HG03354 (cell line): ENCODE measurements around the gene NBEAL2.
"Not testable (repeated sequence)": the region's sequence is repeated elsewhere in the genome, so short reads cannot be mapped to it uniquely, and the experiment has no call there.

ENCODE experiments used
- ATAC-seq: cut with Tn5 transposase; IDR thresholded peaks from one replicate; pipeline ENCODE4 v1.9.1; 2021; ENCODE audit warnings: mild to moderate bottlenecking; ENCODE audit not compliant: unreplicated experiment, poor library complexity, severe bottlenecking

Gene NBEAL2

GRCh38 chr3:46958467-46959160 is 20.9 kb upstream of the NBEAL2 start:
- no peak for ATAC-seq

- no peak for ATAC-seq
These were observed 20.3 kb upstream of the NBEAL2 start for GRCh38 chr3:46959161-46959511.

- ATAC-seq: no peak
These were observed 19.3 kb upstream of the NBEAL2 start for GRCh38 chr3:46960081-46960701.

GRCh38 chr3:46960835-46961234 is 18.6 kb upstream of the NBEAL2 start:
- ATAC-seq: no peak

- no peak for ATAC-seq
These were observed 17.0 kb upstream of the NBEAL2 start for GRCh38 chr3:46962427-46962826.

GRCh38 chr3:46962990-46963389 is 16.5 kb upstream of the NBEAL2 start:
- ATAC-seq: no peak

GRCh38 chr3:46964038-46964590 is 15.4 kb upstream of the NBEAL2 start:
- not testable (repeated sequence) for ATAC-seq

GRCh38 chr3:46965151-46965550 is 14.3 kb upstream of the NBEAL2 start:
- ATAC-seq: no peak

GRCh38 chr3:46966811-46967210 is 12.7 kb upstream of the NBEAL2 start:
- ATAC-seq: no peak

GRCh38 chr3:46968783-46969428 is 10.6 kb upstream of the NBEAL2 start:
- ATAC-seq: no peak

GRCh38 chr3:46970391-46971091 is 8.9 kb upstream of the NBEAL2 start:
- no peak for ATAC-seq

GRCh38 chr3:46971151-46971550 is 8.3 kb upstream of the NBEAL2 start:
- no peak for ATAC-seq

GRCh38 chr3:46971742-46972141 is 7.7 kb upstream of the NBEAL2 start:
- ATAC-seq: no peak

- no peak for ATAC-seq
These were observed 7.1 kb upstream of the NBEAL2 start for GRCh38 chr3:46972396-46972795.

GRCh38 chr3:46974421-46975171 is 4.9 kb upstream of the NBEAL2 start:
- no peak for ATAC-seq

- peak; percentile 68 for ATAC-seq
These were observed 2.9 kb upstream of the NBEAL2 start, which contains the start of gene CCDC12 for GRCh38 chr3:46976326-46977190. Gene CCDC12, minus strand, starts transcription at chr3:46976745. Its CDS starts 13 bp downstream, at chr3:46976732.

GRCh38 chr3:46977811-46978195 is 1.7 kb upstream of the NBEAL2 start:
- no peak for ATAC-seq

GRCh38 chr3:46978381-46978780 is 1.1 kb upstream of the NBEAL2 start:
- ATAC-seq: no peak
